RWPE2 (cell line): ENCODE measurements around the gene SOX2.

Experiments
- ATAC-seq: fragments of 200-7000 bp; cut with Tn5 transposase; 3 replicates; pipeline ENCODE4 v1.9.1; 2021; ENCODE audit warnings: low read depth
- DNase-seq: peaks from one replicate; pipeline ENCODE4 v3.0.0-alpha.2; 2020; ENCODE audit warnings: low spot score
- H3K27ac ChIP-seq: fragments of 450-650 bp; 2 replicates; pipeline ENCODE4 v1.5.1; 2017; ENCODE audit warnings: mild to moderate bottlenecking; ENCODE audit not compliant: poor library complexity, severe bottlenecking
- H3K27me3 ChIP-seq: fragments of 250-450 bp; sonication (Bioruptor Pico); 2 replicates; pipeline ENCODE4 v1.5.1; 2021; ENCODE audit warnings: mild to moderate bottlenecking, moderate library complexity; ENCODE audit not compliant: insufficient read depth, poor library complexity, severe bottlenecking
- H3K36me3 ChIP-seq: fragments of 250-450 bp; sonication (Bioruptor Pico); 2 replicates; pipeline ENCODE4 v1.5.1; 2020; ENCODE audit warnings: low read depth, mild to moderate bottlenecking, moderate library complexity
- H3K4me1 ChIP-seq: fragments of 250-450 bp; sonication (Bioruptor Pico); 2 replicates; pipeline ENCODE4 v1.5.1; 2021; ENCODE audit warnings: mild to moderate bottlenecking, moderate library complexity; ENCODE audit not compliant: insufficient read depth, poor library complexity, severe bottlenecking
- H3K4me3 ChIP-seq: fragments of 250-450 bp; sonication (Bioruptor Pico); 2 replicates; pipeline ENCODE4 v1.5.1; 2021; ENCODE audit warnings: mild to moderate bottlenecking, moderate library complexity; ENCODE audit not compliant: severe bottlenecking
- H3K9me3 ChIP-seq: fragments of 250-450 bp; sonication (Bioruptor Pico); 2 replicates; pipeline ENCODE4 v1.5.1; 2021; ENCODE audit warnings: mild to moderate bottlenecking, moderate library complexity; ENCODE audit not compliant: severe bottlenecking
- CTCF ChIP-seq: fragments of 450-650 bp; IDR thresholded peaks from one replicate; pipeline ENCODE4 v1.5.1; 2017; ENCODE audit warnings: mild to moderate bottlenecking, moderate library complexity; ENCODE audit not compliant: poor library complexity, severe bottlenecking

SOX2 gene

GRCh38 chr3:181725830-181726229, 14.1 kb downstream of the SOX2 start:
- DNase-seq (no peak), ATAC-seq (no peak)
- no peak for TF ChIP-seq CTCF
- Histone ChIP-seq H3K27ac (no peak overlapping the region), H3K9me3 (no peaks in the 10 kb centered on the region), H3K36me3 (no peaks in the 10 kb centered on the region), H3K4me3 (no peak overlapping the region), H3K4me1 (peaks cover 5% of the 10 kb centered on the region), H3K27me3 (peaks cover 49% of the 10 kb centered on the region)

- H3K9me3 ChIP-seq, result no peaks in the 10 kb centered on the region
- H3K4me3 ChIP-seq, result peak overlapping the region; percentile 33
- no peaks in the 10 kb centered on the region for H3K36me3 ChIP-seq
- no peak for TF ChIP-seq CTCF
- H3K27me3 ChIP-seq, result peaks cover 40% of the 10 kb centered on the region
- DNase-seq (no peak), ATAC-seq (peak; percentile 29; the same call in 1 of the 3 replicates)
- H3K4me1 ChIP-seq, result peaks cover 5% of the 10 kb centered on the region
- H3K27ac ChIP-seq, result no peak overlapping the region
Measured at GRCh38 chr3:181726351-181727330, 14.9 kb downstream of the SOX2 start.

- H3K9me3 ChIP-seq, result no peaks in the 10 kb centered on the region
- H3K27ac ChIP-seq, result no peak overlapping the region
- H3K4me3 ChIP-seq, result peak overlapping the region; percentile 33
- ATAC-seq, result peak; percentile 27; the same call in 1 of the 3 replicates
- no peak for DNase-seq
- H3K27me3 ChIP-seq, result peaks cover 39% of the 10 kb centered on the region
- peaks cover 5% of the 10 kb centered on the region for H3K4me1 ChIP-seq
- no peak for TF ChIP-seq CTCF
- no peaks in the 10 kb centered on the region for H3K36me3 ChIP-seq
Measured at GRCh38 chr3:181727341-181728032, 15.8 kb downstream of the SOX2 start.

- Histone ChIP-seq H3K36me3 (no peaks in the 10 kb centered on the region), H3K9me3 (no peaks in the 10 kb centered on the region), H3K4me1 (peaks cover 5% of the 10 kb centered on the region), H3K27ac (no peak overlapping the region), H3K4me3 (no peak overlapping the region), H3K27me3 (peaks cover 39% of the 10 kb centered on the region)
- no peak for TF ChIP-seq CTCF
- DNase-seq (no peak), ATAC-seq (no peak)
Measured at GRCh38 chr3:181728470-181729340, 17.0 kb downstream of the SOX2 start.
